Activated naive CD8-positive, alpha-beta T cell treated with anti-CD3 and anti-CD28 coated beads, Interleukin-2, amount 50 U/mL, for 24 hours (primary cell): ENCODE results near the gene EIF4E2.
"Not testable (repeated sequence)": the region's sequence is repeated elsewhere in the genome, so short reads cannot be mapped to it uniquely, and the experiment has no call there.

Experiments used
- ATAC-seq: fragments of 150-1000 bp; cut with Tn5 transposase; one replicate; pipeline ENCODE4 v1.10.0; 2021
- DNase-seq: peaks from one replicate; pipeline ENCODE4 v3.0.0; 2021
- H3K27ac Mint-ChIP-seq: one replicate; pipeline ENCODE4 v1.8.0; 2021; ENCODE audit warnings: mild to moderate bottlenecking, mixed read lengths
- H3K27me3 Mint-ChIP-seq: one replicate; pipeline ENCODE4 v1.8.0; 2021; ENCODE audit warnings: mixed read lengths
- H3K36me3 Mint-ChIP-seq: one replicate; pipeline ENCODE4 v1.8.0; 2021; ENCODE audit warnings: low read depth, mixed read lengths
- H3K4me1 Mint-ChIP-seq: one replicate; pipeline ENCODE4 v1.8.0; 2021; ENCODE audit warnings: mixed read lengths
- H3K4me3 Mint-ChIP-seq: one replicate; pipeline ENCODE4 v1.8.0; 2021; ENCODE audit warnings: mild to moderate bottlenecking, moderate library complexity, mixed read lengths
- H3K9me3 Mint-ChIP-seq: one replicate; pipeline ENCODE4 v1.8.0; 2021; ENCODE audit warnings: mixed read lengths

EIF4E2 gene

DNA sequence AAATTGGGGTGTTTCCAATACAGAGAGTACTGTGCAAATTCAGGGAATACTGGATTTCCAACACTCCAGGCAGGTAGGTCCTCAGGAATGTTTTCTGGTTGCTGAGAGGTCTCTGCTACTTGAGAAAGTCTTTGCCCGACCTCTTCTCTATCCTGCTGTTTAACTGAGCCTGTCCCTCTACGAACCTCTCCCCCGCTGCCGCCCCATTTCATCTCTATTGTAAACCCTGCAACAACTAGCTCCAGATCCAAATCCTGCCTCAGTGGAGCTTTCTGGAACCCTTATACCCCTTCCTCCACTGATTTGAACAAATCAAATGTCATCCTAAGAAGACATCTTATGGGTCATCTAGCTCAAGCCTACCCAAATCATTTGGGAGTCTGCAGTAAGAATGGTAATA, 1.3 kb downstream of the EIF4E2 start:
- Mint-ChIP-seq H3K27me3 (no peaks in the 10 kb centered on the region), H3K4me1 (peaks cover 64% of the 10 kb centered on the region), H3K36me3 (peaks cover 36% of the 10 kb centered on the region), H3K9me3 (peaks cover 4% of the 10 kb centered on the region), H3K4me3 (peak overlapping the region; percentile 98), H3K27ac (peak overlapping the region; percentile 98)
- DNase-seq (no peak), ATAC-seq (no peak)

DNA sequence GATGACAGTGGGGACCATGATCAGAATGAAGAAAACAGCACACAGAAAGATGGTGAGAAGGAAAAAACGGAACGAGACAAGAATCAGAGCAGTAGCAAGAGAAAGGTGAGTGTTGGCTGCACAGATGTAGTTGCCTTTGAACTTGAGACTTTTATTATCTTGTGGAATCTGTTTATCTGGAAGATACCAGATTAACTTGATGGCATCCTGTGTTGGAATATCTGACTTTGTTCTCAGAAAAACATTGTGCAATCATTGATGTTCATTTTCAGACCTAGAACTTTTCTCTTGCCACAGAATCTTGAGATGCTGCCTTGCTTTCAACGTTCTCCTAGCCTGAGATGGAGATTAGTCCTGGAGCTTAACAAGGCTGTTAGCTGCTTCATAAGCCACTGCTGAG, 5.9 kb downstream of the EIF4E2 start:
- Mint-ChIP-seq H3K4me3 (no peak overlapping the region), H3K9me3 (no peaks in the 10 kb centered on the region), H3K4me1 (peaks cover 33% of the 10 kb centered on the region), H3K27me3 (no peaks in the 10 kb centered on the region), H3K27ac (peak overlapping the region; percentile 14), H3K36me3 (peaks cover 33% of the 10 kb centered on the region)
- ATAC-seq (no peak), DNase-seq (no peak)

DNA sequence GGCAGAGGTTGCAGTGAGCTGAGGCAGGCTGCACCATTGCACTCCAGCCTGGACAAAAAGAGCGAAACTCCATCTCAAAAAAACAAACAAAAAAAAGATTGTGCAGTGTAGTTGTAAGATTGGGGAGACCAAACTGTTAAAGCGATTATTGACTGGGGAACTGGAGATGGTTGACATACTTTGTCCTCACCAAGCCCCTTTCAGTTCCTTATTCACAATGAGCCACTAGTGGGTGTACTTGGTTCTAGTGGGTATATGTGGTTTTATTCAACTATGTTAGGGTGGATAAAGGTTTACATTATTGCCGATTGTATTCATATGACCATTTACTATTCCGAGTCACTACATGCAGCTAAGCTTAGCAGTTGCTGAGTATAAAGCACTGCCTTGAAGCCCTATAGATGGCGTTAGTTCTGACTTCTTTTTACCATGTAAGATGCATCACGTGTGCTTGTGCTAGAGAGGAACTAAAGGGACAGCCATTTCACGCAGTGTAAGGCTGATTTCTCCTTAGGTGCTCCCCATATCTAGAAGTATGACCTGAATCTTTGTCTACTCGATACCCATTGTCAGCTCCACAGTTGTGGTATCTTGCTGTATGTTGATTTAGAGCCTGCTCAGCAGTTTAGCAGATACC, 12.1 kb downstream of the EIF4E2 start:
- no peak for ATAC-seq
- Mint-ChIP-seq H3K36me3 (peaks cover 53% of the 10 kb centered on the region), H3K4me3 (no peak overlapping the region), H3K4me1 (peaks cover 2% of the 10 kb centered on the region), H3K27me3 (no peaks in the 10 kb centered on the region), H3K27ac (no peak overlapping the region), H3K9me3 (no peaks in the 10 kb centered on the region)
- no peak for DNase-seq

DNA sequence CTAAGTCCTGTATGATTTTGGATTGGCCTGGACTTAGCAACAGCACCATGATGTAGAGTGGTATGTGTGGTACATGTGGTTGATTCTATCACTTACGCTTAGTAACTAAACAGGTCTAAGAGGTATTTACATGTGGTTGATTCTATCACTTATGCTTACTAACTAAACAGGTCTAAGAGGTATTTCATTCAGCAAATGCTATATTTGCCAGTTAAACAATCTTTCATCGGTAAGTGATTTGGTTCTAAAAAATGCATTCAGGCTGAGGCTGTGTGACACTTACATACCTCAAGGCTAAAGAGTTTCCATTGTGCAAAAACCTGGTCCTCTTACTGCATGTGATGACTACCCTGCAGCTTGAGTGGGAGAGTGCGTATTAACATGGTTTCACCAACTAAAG, 13.1 kb downstream of the EIF4E2 start:
- H3K9me3 Mint-ChIP-seq: no peaks in the 10 kb centered on the region
- peaks cover 56% of the 10 kb centered on the region for H3K36me3 Mint-ChIP-seq
- no peak overlapping the region for H3K4me3 Mint-ChIP-seq
- H3K4me1 Mint-ChIP-seq: peaks cover 2% of the 10 kb centered on the region
- DNase-seq (no peak), ATAC-seq (peak; percentile 28)
- H3K27ac Mint-ChIP-seq: no peak overlapping the region
- H3K27me3 Mint-ChIP-seq: no peaks in the 10 kb centered on the region

DNA sequence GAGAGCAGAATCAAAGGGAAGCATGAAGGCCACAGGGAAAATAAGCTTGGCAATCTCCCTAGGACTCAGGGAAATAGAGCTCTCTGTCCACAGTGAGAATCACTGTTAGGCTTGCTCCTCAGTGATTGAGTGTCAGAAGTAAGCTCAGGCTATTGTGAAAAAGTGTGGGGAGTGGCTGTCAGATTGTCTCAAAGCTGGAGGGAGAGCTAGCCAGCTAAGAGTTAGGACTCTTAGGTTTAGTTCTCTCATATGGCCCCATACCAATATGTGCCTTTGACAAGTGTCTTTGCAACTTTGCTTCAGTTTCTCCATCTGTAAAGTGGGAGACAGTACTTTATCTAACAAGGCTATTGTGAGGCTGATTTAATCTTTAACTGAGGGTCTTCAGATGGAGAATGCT, 17.2 kb downstream of the EIF4E2 start:
- DNase-seq (no peak), ATAC-seq (no peak)
- Mint-ChIP-seq H3K4me3 (no peak overlapping the region), H3K27ac (no peak overlapping the region), H3K36me3 (peaks cover 54% of the 10 kb centered on the region), H3K27me3 (no peaks in the 10 kb centered on the region), H3K9me3 (no peaks in the 10 kb centered on the region), H3K4me1 (peaks cover under 1% of the 10 kb centered on the region)

DNA sequence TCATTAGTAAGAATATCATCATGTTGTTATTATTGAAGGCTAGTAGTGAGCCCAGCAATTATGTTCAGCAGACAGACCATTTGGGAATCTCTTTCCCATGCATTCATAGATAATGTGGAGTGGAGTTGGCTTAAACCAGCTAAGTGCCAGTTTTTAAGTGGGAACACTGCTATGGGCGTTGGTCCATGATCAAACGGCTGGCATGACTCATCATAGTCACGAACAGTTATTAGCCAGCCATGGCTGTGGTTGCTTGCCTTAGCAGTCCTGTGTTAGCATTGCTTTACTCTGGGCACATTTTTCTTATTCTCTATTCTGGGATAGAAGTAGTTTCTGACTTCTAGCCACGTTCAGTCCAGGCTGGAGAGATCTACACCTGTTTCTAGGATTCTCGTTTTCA, 17.7 kb downstream of the EIF4E2 start:
- no peaks in the 10 kb centered on the region for H3K9me3 Mint-ChIP-seq
- peaks cover 53% of the 10 kb centered on the region for H3K36me3 Mint-ChIP-seq
- DNase-seq (no peak), ATAC-seq (no peak)
- no peaks in the 10 kb centered on the region for H3K4me1 Mint-ChIP-seq
- no peaks in the 10 kb centered on the region for H3K27me3 Mint-ChIP-seq
- H3K27ac Mint-ChIP-seq: no peak overlapping the region
- no peak overlapping the region for H3K4me3 Mint-ChIP-seq

DNA sequence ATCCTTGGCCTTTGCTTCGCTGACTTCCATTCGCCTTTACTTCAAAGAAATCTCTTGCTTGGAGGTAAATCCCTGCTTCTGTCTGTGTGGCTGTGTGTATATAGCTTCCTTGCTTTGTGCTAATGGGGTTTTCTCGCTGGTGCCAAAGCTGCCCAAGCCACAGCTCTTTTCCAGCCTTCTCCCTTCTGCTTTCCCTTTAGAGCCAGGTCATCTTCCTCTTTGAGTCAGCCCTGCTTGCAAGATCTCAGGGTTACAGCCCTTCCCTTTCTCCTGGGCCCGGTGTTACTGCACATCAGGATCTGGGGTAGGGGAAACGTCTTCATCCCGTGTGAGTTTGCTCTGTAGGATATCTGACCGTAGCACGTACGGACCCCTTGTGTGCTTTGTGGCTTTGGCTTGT, 19.1 kb downstream of the EIF4E2 start:
- H3K27me3 Mint-ChIP-seq: no peaks in the 10 kb centered on the region
- H3K4me3 Mint-ChIP-seq: no peak overlapping the region
- no peaks in the 10 kb centered on the region for H3K4me1 Mint-ChIP-seq
- H3K36me3 Mint-ChIP-seq: peaks cover 52% of the 10 kb centered on the region
- ATAC-seq (no peak), DNase-seq (no peak)
- no peaks in the 10 kb centered on the region for H3K9me3 Mint-ChIP-seq
- H3K27ac Mint-ChIP-seq: no peak overlapping the region

DNA sequence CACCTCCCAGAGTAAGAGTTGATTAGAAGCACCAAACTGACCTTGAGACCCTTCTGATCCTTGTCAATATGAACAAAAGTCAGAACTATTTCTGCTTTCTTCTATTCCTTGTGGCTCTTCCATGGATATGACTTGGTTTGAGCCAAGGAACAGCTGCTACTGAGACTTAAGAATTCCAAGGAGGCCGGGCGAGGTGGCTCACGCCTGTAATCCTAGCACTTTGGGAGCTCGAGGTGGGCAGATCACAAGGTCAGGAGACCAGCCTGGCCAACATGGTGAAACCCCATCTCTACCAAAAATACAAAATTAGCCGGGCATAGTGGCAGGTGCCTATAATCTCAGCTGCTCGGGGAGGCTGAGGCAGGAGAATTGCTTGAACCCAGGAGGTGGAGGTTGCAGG, 20.0 kb downstream of the EIF4E2 start:
- H3K9me3 Mint-ChIP-seq, H3K4me3 Mint-ChIP-seq, H3K27ac Mint-ChIP-seq, H3K4me1 Mint-ChIP-seq, H3K27me3 Mint-ChIP-seq, ATAC-seq, DNase-seq: not testable (repeated sequence)
- peaks cover 48% of the 10 kb centered on the region for H3K36me3 Mint-ChIP-seq

DNA sequence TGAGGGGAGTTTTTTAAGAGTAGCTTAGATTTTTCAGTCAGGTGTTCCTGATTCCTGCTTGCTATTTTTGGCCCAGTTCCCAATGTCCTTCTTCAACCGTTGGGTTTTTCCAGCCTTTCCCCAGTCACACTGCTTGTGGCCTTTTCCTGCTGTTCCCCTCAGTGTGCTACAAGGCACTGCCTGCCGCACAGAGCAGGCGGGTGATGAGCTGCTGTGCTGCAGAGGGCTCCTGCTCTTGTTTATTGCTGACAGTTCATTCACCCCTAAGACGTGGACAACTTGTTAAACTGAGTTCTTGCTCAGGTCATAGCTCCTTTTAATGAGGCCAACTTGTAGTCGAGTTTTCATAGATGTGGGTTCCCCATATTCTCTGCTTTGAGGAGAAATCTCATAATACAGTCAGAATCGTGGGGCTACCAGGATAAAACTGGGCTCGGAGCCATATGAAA, 20.6 kb downstream of the EIF4E2 start:
- ATAC-seq: no peak
- Mint-ChIP-seq H3K27me3 (no peaks in the 10 kb centered on the region), H3K4me3 (no peak overlapping the region), H3K9me3 (no peaks in the 10 kb centered on the region), H3K27ac (no peak overlapping the region), H3K4me1 (no peaks in the 10 kb centered on the region), H3K36me3 (peaks cover 46% of the 10 kb centered on the region)
- DNase-seq: no peak

DNA sequence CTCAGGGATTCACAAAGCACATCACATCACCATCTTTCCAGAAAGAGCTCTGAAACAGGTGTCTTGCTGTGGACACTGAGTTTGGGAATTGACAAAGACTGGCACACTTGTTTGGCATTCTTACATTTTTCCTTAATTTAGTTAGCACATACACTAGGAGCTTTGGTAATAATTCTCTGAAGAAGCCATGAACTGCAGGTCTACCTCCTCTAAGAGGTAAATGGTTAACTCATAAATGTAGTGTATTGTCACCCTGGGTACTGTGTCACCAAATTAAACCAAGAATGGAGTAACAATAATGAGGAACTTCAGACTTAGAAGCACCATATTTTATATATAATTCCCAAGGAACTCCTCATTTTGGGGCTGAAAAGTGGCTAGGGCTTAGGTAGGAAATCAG, 22.6 kb downstream of the EIF4E2 start:
- Mint-ChIP-seq H3K4me1 (peaks cover 1% of the 10 kb centered on the region), H3K9me3 (no peaks in the 10 kb centered on the region), H3K27ac (no peak overlapping the region), H3K36me3 (peaks cover 37% of the 10 kb centered on the region), H3K27me3 (no peaks in the 10 kb centered on the region), H3K4me3 (no peak overlapping the region)
- no peak for ATAC-seq
- no peak for DNase-seq

DNA sequence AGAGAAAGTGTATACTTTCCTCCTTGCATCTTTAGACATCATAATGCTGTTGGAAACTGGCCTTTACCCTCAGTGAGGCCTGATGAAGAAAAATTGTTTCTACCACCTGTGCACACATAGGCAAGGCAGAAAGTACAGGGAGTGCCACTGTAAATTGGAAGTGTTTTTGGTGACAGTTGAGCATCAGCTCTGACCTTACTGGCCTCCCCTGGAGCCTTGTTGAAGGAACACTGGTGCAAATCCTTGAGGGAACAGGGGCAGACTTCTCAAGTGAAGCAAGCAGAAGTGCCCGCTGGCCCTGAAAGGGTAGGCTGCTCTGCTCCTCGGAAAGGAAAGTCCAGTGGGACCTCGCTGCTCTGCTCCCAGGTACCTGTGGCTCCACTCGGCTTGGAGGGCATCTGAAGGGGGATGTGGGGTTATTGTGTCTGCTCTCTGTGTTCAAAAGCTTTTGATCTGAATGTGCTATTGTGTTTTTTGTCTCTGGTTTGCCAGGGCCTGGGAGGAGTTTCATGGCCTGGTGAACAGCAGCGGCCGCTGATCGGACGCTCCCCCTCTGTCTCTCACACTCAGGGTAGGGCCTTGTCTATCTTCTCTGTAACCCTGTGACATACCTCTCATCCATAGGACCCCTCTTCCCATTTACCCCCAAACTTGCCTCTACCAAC, 23.4 kb downstream of the EIF4E2 start:
- Mint-ChIP-seq H3K27ac (no peak overlapping the region), H3K4me1 (peaks cover 1% of the 10 kb centered on the region), H3K27me3 (no peaks in the 10 kb centered on the region), H3K4me3 (no peak overlapping the region), H3K36me3 (peaks cover 31% of the 10 kb centered on the region), H3K9me3 (no peaks in the 10 kb centered on the region)
- DNase-seq: no peak
- ATAC-seq: no peak

DNA sequence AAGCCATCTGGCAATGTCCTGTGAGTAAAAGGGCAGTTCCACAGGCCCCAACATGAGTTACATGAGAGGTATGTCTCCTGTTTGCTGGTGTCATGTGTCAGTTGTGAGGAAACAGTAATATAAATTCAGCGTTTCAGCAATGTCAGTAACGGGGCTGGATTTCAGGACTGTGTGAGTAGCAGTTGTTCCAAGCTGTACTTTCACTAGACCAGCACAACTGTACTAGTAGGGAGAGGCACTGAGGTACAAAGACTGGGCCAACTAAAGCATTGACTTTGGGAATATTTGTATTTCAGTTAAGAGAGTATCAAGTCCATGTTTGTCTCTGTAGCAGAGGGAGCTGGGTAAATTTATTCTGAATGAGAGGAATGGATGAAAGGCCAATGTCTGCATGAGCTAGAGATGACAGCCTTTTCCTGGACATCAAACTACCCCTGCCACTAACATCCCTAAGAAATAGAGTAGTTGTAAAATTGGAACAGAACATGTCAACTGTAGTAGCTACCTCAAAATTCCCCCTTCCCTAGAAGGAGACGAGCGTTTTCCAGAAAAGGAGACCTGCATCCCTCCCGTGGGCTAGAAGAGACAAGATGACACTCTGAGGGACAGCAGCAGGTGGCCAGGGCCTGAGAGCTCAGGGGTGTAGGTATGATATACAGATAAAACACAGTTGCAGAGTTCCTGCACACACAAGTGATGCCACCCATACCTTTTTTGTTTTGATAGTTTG, 24.4 kb downstream of the EIF4E2 start:
- no peak overlapping the region for H3K4me3 Mint-ChIP-seq
- H3K9me3 Mint-ChIP-seq: no peaks in the 10 kb centered on the region
- DNase-seq (no peak), ATAC-seq (no peak)
- H3K4me1 Mint-ChIP-seq: peaks cover 1% of the 10 kb centered on the region
- no peaks in the 10 kb centered on the region for H3K27me3 Mint-ChIP-seq
- H3K27ac Mint-ChIP-seq: no peak overlapping the region
- H3K36me3 Mint-ChIP-seq: peaks cover 24% of the 10 kb centered on the region

DNA sequence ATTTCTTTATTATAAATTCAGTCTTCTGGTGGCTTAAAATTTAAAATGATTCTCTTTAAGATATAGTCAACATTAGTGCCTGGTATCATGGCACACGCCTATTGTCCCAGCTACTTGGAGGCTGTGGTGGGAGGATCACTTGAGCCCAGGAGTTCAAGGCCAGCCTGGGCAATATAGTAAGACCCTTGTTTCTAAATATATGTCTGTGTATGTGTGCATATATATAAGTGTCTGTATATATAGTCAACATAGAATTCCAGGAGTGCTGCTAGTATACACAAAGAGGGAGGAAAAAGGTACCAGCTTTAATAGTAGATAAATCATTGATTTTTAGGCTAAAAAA, 24.9 kb downstream of the EIF4E2 start:
- H3K4me1 Mint-ChIP-seq: peaks cover 4% of the 10 kb centered on the region
- no peak overlapping the region for H3K27ac Mint-ChIP-seq
- H3K4me3 Mint-ChIP-seq: no peak overlapping the region
- ATAC-seq: no peak
- no peak for DNase-seq
- H3K36me3 Mint-ChIP-seq: peaks cover 24% of the 10 kb centered on the region
- no peaks in the 10 kb centered on the region for H3K27me3 Mint-ChIP-seq
- H3K9me3 Mint-ChIP-seq: no peaks in the 10 kb centered on the region

DNA sequence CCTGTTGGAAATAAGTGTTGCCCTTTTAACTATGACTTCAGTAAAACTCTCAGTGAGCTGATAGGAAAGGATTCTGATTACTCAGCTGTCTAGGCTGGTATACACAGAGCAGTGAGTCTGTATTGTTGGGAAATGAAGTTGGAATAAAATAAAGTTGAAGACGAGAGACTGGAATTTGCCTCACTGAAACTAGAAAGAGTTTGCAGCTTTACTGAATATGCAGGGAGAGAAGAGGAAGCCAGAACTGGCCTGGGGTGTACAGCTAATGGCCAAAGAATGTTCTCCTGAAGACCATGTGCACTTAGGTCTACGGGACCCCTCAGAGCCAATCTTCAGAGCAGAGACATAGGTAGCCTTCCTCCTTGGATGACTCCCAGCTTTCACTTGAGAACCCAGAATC, 26.5 kb downstream of the EIF4E2 start:
- Mint-ChIP-seq H3K4me3 (no peak overlapping the region), H3K27me3 (no peaks in the 10 kb centered on the region), H3K36me3 (peaks cover 29% of the 10 kb centered on the region), H3K27ac (no peak overlapping the region), H3K4me1 (peaks cover 4% of the 10 kb centered on the region), H3K9me3 (no peaks in the 10 kb centered on the region)
- ATAC-seq: no peak
- no peak for DNase-seq

DNA sequence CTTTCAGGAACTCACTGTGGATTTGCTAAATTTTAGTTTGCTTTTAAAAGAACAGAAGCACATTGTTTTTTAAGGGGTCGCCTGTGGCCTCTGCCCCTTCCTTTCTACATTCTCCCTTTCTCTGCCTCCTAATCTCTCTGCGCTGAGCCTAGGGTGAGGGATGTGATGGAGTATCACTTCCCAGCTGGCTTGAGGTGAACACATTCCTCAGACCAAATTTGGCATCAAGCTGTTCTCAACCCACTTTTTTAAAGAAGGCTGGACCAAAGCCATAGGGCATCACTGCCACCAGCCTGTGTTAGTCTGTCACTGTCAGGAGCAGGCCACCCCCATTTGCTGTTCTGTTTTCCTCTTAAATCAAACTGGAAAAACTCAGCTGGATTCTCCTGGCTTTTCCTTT, 27.4 kb downstream of the EIF4E2 start:
- DNase-seq (no peak), ATAC-seq (no peak)
- no peaks in the 10 kb centered on the region for H3K9me3 Mint-ChIP-seq
- no peak overlapping the region for H3K27ac Mint-ChIP-seq
- H3K4me3 Mint-ChIP-seq: no peak overlapping the region
- peaks cover 35% of the 10 kb centered on the region for H3K36me3 Mint-ChIP-seq
- peaks cover 4% of the 10 kb centered on the region for H3K4me1 Mint-ChIP-seq
- H3K27me3 Mint-ChIP-seq: no peaks in the 10 kb centered on the region
